Right lobe of liver (tissue), 4 donors: ENCODE measurements around the gene KIF3C.

Source experiments
- CTCF ChIP-seq, 4 donors: fragments of 200-600 bp in 3 of 4; fragments of 450-650 bp in 1 of 4; IDR thresholded peaks; one replicate each; pipeline versions ENCODE4 v1.5.1 to v1.8.0; 2016 to 2022; ENCODE audit warnings: antibody characterized with exemption in 4 of 4, mild to moderate bottlenecking in 2 of 4
- POLR2A ChIP-seq: fragments of 450-650 bp; IDR thresholded peaks from one replicate; pipeline ENCODE4 v1.6.1; 2017; ENCODE audit warnings: antibody characterized with exemption, mild to moderate bottlenecking
- donor health status: DM: no; HTN: no; CAD: no.
- donor health status: DM: no; HTN: no; CAD: no.
- donor health status: DM: no; HTN: yes; CAD: no.

GRCh38 chr2:26025509-26025908 is 43.2 kb upstream of the KIF3C start:
- TF ChIP-seq CTCF (IDR thresholded peaks at IDR 0.05) (no peak), POLR2A (no peak)
